ENCODE results near the gene SYT5. TPM values are rescaled to one million over a fixed set of nuclear protein-coding genes. Genes with fewer than 3 reads are reported as not detected.

The SYT5 gene
- total and polyA plus RNA-seq, 2 donors from 2014 or later = not detected

DNA sequence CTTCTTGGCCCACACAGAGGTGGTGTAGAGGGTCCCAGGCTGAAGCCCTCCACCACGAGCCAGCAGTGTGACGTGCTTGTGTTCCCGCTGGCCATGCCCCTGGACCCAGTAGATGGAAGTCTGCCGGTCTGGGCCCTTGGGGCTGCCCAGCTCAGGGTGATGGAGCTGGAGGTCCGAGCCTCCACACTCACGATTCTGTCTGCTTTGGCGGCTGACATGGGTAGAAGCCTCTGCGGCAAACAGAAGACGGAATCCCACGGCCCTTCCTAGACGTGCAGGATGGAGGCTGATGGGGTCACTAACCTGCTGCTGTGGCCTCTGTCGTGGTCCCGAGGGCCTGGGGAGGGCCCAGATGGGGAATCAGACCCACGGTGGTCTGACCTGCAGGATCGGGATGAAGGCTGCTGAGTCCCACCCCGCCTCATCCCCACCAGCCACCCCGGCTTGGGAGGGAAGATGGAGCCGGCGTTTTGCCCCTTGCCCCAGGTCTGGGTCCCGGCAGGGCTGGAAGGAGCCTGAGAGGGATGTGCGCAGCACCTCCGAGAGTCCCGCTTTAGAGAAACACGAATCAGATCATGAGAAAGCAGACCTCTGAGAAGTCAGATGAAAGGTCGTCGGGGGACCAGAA, 44.1 kb upstream of the SYT5 start:
- Histone ChIP-seq H3K27ac (ENCODE audit: low read depth in 2 of 2, low read length in 2 of 2) (no peak overlapping the region), H3K27me3 (ENCODE audit: control insufficient read depth, insufficient read depth, low read length) (no peaks in the 10 kb centered on the region), H3K9ac (ENCODE audit: low read length in 3 of 3) (no peak overlapping the region), H3K4me1 (ENCODE audit: control insufficient read depth in 2 of 3, insufficient read depth in 2 of 3, low read depth in 1 of 3, low read length in 3 of 3) (peaks cover 0 to 3% (median 0%) of the 10 kb centered on the region in 3 donors), H3K4me3 (ENCODE audit: low read length in 3 of 3) (no peak overlapping the region), H3K9me3 (ENCODE audit: control insufficient read depth in 2 of 3, insufficient read depth in 1 of 3, low read length in 3 of 3) (no peaks in the 10 kb centered on the region), H3K36me3 (ENCODE audit: control insufficient read depth in 2 of 3, insufficient read depth in 3 of 3, low read length in 3 of 3) (peaks cover 0 to 2% (median 0%) of the 10 kb centered on the region in 3 donors)
- FAIRE-seq (no peak), DNase-seq (no peak)
- intact Hi-C loops (cut with DNase I) = no loop called here
- TF ChIP-seq, protein P1, sequence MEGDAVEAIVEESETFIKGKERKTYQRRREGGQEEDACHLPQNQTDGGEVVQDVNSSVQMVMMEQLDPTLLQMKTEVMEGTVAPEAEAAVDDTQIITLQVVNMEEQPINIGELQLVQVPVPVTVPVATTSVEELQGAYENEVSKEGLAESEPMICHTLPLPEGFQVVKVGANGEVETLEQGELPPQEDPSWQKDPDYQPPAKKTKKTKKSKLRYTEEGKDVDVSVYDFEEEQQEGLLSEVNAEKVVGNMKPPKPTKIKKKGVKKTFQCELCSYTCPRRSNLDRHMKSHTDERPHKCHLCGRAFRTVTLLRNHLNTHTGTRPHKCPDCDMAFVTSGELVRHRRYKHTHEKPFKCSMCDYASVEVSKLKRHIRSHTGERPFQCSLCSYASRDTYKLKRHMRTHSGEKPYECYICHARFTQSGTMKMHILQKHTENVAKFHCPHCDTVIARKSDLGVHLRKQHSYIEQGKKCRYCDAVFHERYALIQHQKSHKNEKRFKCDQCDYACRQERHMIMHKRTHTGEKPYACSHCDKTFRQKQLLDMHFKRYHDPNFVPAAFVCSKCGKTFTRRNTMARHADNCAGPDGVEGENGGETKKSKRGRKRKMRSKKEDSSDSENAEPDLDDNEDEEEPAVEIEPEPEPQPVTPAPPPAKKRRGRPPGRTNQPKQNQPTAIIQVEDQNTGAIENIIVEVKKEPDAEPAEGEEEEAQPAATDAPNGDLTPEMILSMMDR (IDR thresholded peaks at IDR 0.05; ENCODE audit: borderline replicate concordance, extremely low read depth, insufficient read depth) = no peak

DNA sequence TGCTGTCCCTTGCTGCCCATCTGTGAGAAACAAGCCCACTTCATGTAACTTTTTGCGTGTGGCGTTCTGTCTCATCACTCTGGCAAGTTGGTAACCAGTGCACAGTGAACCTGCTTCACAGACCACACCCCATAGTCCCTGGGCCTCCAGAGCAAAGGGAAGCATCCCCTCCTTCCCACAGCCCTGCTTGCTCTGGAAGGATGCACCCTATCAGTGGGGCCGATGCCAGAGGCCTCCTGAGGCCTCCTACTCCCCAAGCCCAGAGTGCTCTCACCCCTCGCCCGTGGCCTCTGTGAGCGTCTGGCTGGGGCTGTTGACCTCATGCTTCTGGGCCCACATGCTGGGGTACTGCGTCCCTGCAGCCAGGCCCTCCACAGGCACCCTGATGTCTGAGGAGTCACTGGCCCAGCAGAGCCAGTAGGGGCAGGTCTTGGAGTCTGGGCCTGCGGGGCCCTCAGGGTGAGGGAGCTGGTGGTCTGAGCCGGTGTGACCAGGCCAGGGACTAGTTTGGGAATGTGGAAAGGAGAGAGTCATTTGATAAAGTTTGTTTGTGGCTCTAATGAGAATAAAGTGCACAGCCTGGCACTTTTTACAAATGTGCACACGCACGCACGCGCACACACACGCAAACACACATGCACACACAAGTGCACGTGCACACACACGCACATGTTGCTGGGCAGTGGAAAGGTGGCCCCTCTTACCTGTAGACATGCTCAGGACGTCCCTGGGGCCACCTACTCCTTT, 43.4 kb upstream of the SYT5 start:
- no peak overlapping the region for H3K27ac ChIP-seq (ENCODE audit: low read depth in 2 of 2, low read length in 2 of 2)
- TF ChIP-seq, protein P1 (IDR thresholded peaks at IDR 0.05; ENCODE audit: borderline replicate concordance, extremely low read depth, insufficient read depth) = no peak
- FAIRE-seq (no peak), DNase-seq (no peak)
- no peaks in the 10 kb centered on the region for H3K36me3 ChIP-seq (ENCODE audit: control insufficient read depth in 2 of 3, insufficient read depth in 3 of 3, low read length in 3 of 3)
- intact Hi-C loops (cut with DNase I) = no loop called here
- H3K9ac ChIP-seq (ENCODE audit: low read length in 3 of 3) = no peak overlapping the region
- H3K4me1 ChIP-seq (ENCODE audit: control insufficient read depth in 2 of 3, insufficient read depth in 2 of 3, low read depth in 1 of 3, low read length in 3 of 3) = no peaks in the 10 kb centered on the region
- H3K4me3 ChIP-seq (ENCODE audit: low read length in 3 of 3) = no peak overlapping the region
- H3K27me3 ChIP-seq (ENCODE audit: control insufficient read depth, insufficient read depth, low read length) = no peaks in the 10 kb centered on the region
- H3K9me3 ChIP-seq (ENCODE audit: control insufficient read depth in 2 of 3, insufficient read depth in 1 of 3, low read length in 3 of 3) = no peaks in the 10 kb centered on the region

DNA sequence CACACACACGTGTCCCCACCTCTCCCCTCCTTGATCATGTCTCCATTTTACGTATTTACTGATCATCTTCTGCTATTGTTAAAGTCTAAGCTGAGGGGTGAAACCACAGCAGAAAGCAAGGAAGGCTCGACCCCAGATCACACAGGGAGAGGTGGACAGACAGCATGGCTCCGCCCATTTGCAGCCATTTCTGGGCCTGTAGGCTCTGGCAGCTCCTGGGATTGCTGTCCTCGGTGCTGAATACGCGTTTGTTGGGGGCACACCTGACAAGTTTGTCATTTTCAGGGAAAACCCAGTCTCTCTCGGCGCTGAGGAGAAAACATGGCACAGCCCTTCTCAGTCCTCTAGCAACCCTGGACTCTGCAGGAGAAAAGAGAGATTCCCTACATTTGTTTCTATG, 40.4 kb upstream of the SYT5 start:
- no peak for FAIRE-seq

More for the DNA sequence above, 40.4 kb upstream of the SYT5 start:
- H3K9me3 ChIP-seq (ENCODE audit: control insufficient read depth in 2 of 3, insufficient read depth in 1 of 3, low read length in 3 of 3) = no peaks in the 10 kb centered on the region
- no peak overlapping the region for H3K9ac ChIP-seq (ENCODE audit: low read length in 3 of 3)
- H3K27me3 ChIP-seq (ENCODE audit: control insufficient read depth, insufficient read depth, low read length) = no peaks in the 10 kb centered on the region
- H3K4me1 ChIP-seq (ENCODE audit: control insufficient read depth in 2 of 3, insufficient read depth in 2 of 3, low read depth in 1 of 3, low read length in 3 of 3) = peaks cover 0 to 2% (median 0%) of the 10 kb centered on the region in 3 donors
- no peak overlapping the region for H3K27ac ChIP-seq (ENCODE audit: low read depth in 2 of 2, low read length in 2 of 2)
- no peak overlapping the region for H3K4me3 ChIP-seq (ENCODE audit: low read length in 3 of 3)
- no peaks in the 10 kb centered on the region for H3K36me3 ChIP-seq (ENCODE audit: control insufficient read depth in 2 of 3, insufficient read depth in 3 of 3, low read length in 3 of 3)
- peak in 1 of 5 donors; percentile 20 for DNase-seq
- intact Hi-C loops (cut with DNase I) = no loop called here
- TF ChIP-seq, protein P1 (IDR thresholded peaks at IDR 0.05; ENCODE audit: borderline replicate concordance, extremely low read depth, insufficient read depth) = no peak
